ENCODE results near the gene CENPV.
"Not testable (repeated sequence)": the region's sequence is repeated elsewhere in the genome, so short reads cannot be mapped to it uniquely, and the experiment has no call there.

CENPV gene

GRCh38 chr17:16302856-16303255, 50.4 kb downstream of the CENPV start:
- no peak for DNase-seq
- Mint-ChIP-seq H3K4me1 (peaks cover 6% of the 10 kb centered on the region), H3K36me3 (ENCODE audit: low read depth) (peaks cover 20% of the 10 kb centered on the region), H3K4me3 (no peak overlapping the region), H3K27me3 (ENCODE audit: low read depth, poor library complexity) (no peaks in the 10 kb centered on the region), H3K9me3 (no peaks in the 10 kb centered on the region), H3K27ac (no peak overlapping the region)
- no peak for TF ChIP-seq CTCF (IDR thresholded peaks at IDR 0.05)

GRCh38 chr17:16301963-16302855, 51.1 kb downstream of the CENPV start:
- no peaks in the 10 kb centered on the region for H3K9me3 Mint-ChIP-seq
- H3K27ac Mint-ChIP-seq, result no peak overlapping the region
- H3K4me3 Mint-ChIP-seq, result no peak overlapping the region
- H3K27me3 Mint-ChIP-seq (ENCODE audit: low read depth, poor library complexity), result no peaks in the 10 kb centered on the region
- peaks cover 12% of the 10 kb centered on the region for H3K4me1 Mint-ChIP-seq
- peaks cover 24% of the 10 kb centered on the region for H3K36me3 Mint-ChIP-seq (ENCODE audit: low read depth)
- DNase-seq, result no peak
- TF ChIP-seq CTCF (IDR thresholded peaks at IDR 0.05), result no peak

GRCh38 chr17:16300554-16300953, 52.7 kb downstream of the CENPV start:
- Mint-ChIP-seq H3K9me3 (no peaks in the 10 kb centered on the region), H3K4me3 (no peak overlapping the region), H3K27ac (no peak overlapping the region), H3K27me3 (ENCODE audit: low read depth, poor library complexity) (peaks cover 3% of the 10 kb centered on the region), H3K36me3 (ENCODE audit: low read depth) (peaks cover 24% of the 10 kb centered on the region), H3K4me1 (peaks cover 16% of the 10 kb centered on the region)
- DNase-seq, result no peak
- TF ChIP-seq CTCF (IDR thresholded peaks at IDR 0.05), result no peak

DNA sequence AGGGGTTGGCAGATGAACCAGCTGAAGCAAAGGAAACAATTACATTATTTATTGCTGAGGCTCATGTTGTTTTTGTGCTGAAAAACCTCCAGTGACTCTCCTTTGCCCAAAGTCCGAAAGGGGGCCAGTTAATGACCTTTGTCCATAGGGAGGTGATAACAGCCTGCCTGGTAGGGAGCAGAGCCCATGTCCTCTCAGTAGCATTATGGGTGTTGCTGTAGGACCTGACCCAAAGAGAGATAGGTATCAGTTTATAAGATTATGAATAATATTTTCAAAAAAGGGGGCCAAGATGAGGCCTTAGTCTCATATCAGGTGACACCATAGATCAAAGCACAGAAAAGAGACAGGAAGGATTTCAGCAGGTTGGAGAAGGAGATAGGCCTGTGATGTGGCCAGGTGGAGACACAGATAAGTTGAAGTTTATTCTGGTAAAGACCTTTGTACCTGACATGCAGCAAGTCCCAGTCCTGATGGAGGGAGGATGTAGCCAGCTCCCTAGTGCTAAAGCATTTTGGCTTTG, 55.1 kb downstream of the CENPV start:
- no peaks in the 10 kb centered on the region for H3K9me3 Mint-ChIP-seq
- TF ChIP-seq CTCF (IDR thresholded peaks at IDR 0.05), result no peak
- H3K27me3 Mint-ChIP-seq (ENCODE audit: low read depth, poor library complexity), result peaks cover 3% of the 10 kb centered on the region
- H3K36me3 Mint-ChIP-seq (ENCODE audit: low read depth), result peaks cover 33% of the 10 kb centered on the region
- no peak overlapping the region for H3K27ac Mint-ChIP-seq
- H3K4me3 Mint-ChIP-seq, result no peak overlapping the region
- H3K4me1 Mint-ChIP-seq, result peaks cover 16% of the 10 kb centered on the region
- no peak for DNase-seq

DNA sequence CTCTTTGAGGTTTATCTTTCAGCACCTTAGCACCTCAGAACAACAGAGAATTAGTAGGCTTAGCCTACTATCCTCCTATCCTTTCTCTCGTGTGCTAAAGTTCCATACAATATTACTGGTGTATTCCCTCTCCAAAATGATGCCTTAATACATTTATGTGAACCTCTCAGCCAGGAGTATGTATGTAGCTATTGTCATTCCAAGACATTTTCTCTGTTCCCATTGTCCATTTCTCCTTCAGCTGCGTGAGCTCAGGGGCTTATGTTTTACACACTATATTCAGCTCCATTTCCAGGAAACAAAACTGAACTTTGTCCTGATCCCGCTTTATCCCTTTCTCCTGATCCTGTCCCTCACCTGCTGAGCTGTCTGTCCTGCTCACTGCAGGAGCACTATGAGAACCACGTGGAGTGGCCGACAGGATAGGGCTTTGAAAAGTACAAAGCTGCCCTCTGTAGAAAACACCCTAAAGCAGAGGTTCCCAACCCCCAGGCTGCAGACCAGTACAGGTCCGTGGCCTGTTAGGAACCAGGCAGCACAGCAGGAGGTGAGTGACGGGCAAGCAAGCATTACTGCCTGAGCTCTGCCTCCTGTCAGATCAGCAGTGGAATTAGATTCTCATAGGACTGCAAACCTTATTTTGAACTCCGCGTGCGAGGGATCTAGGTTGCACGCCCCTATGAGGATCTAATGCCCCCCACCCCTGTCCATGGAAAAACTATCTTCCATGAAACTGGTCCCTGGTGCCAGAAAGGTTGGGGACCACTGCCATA, 55.7 kb downstream of the CENPV start:
- Mint-ChIP-seq H3K4me1 (peaks cover 16% of the 10 kb centered on the region), H3K4me3 (no peak overlapping the region), H3K9me3 (no peaks in the 10 kb centered on the region), H3K27me3 (ENCODE audit: low read depth, poor library complexity) (peaks cover 3% of the 10 kb centered on the region), H3K36me3 (ENCODE audit: low read depth) (peaks cover 29% of the 10 kb centered on the region), H3K27ac (no peak overlapping the region)
- DNase-seq, result no peak
- TF ChIP-seq CTCF (IDR thresholded peaks at IDR 0.05), result no peak

- not testable (repeated sequence) for H3K27ac Mint-ChIP-seq; H3K4me3 Mint-ChIP-seq; DNase-seq; H3K9me3 Mint-ChIP-seq; H3K27me3 Mint-ChIP-seq (ENCODE audit: low read depth, poor library complexity)
- peaks cover 16% of the 10 kb centered on the region for H3K4me1 Mint-ChIP-seq
- peaks cover 27% of the 10 kb centered on the region for H3K36me3 Mint-ChIP-seq (ENCODE audit: low read depth)
These were observed 57.2 kb downstream of the CENPV start for GRCh38 chr17:16296072-16296471.
